GM23248 (cell line): ENCODE measurements around the gene DCLK2. TPM values are rescaled to one million over a fixed set of nuclear protein-coding genes. Genes with fewer than 3 reads are reported as not detected.

ENCODE experiments used
- DNase-seq: peaks from one replicate; pipeline ENCODE4 v3.0.0-alpha.2; 2015
- H2AFZ ChIP-seq: fragments of 200-600 bp; sonication (generic); 2 replicates; pipeline ENCODE4 v1.6.1; 2016; ENCODE audit warnings: antibody characterized with exemption
- H3F3A ChIP-seq: fragments of 200-600 bp; sonication (generic); 2 replicates; pipeline ENCODE4 v1.6.1; 2016; ENCODE audit warnings: mild to moderate bottlenecking, antibody characterized with exemption, mixed run types; ENCODE audit not compliant: insufficient read depth
- H3K27ac ChIP-seq: fragments of 200-600 bp; sonication (generic); 2 replicates; pipeline ENCODE4 v1.5.1; 2016; ENCODE audit warnings: mild to moderate bottlenecking
- H3K27me3 ChIP-seq: fragments of 200-600 bp; sonication (generic); replicated peaks from 2 replicates; pipeline ENCODE4 v1.6.1; 2016; ENCODE audit warnings: mild to moderate bottlenecking; ENCODE audit not compliant: insufficient read depth
- H3K36me3 ChIP-seq: fragments of 200-600 bp; sonication (generic); 2 replicates; pipeline ENCODE4 v1.6.1; 2016; ENCODE audit warnings: low read depth, mild to moderate bottlenecking
- H3K4me1 ChIP-seq: fragments of 200-600 bp; sonication (generic); 2 replicates; pipeline ENCODE4 v1.6.1; 2016; ENCODE audit warnings: mild to moderate bottlenecking; ENCODE audit not compliant: insufficient read depth
- H3K4me2 ChIP-seq: fragments of 200-600 bp; sonication (generic); one replicate; pipeline ENCODE4 v1.6.1; 2016; ENCODE audit warnings: mild to moderate bottlenecking; ENCODE audit not compliant: unreplicated experiment
- H3K4me3 ChIP-seq: fragments of 200-600 bp; sonication (generic); 2 replicates; pipeline ENCODE4 v1.5.1; 2016; ENCODE audit warnings: mild to moderate bottlenecking
- H3K79me2 ChIP-seq: fragments of 200-600 bp; sonication (generic); 2 replicates; pipeline ENCODE4 v1.6.1; 2016; ENCODE audit warnings: mild to moderate bottlenecking; ENCODE audit not compliant: insufficient read depth
- H3K9ac ChIP-seq: fragments of 200-600 bp; sonication (generic); 2 replicates; pipeline ENCODE4 v1.6.1; 2016; ENCODE audit warnings: mild to moderate bottlenecking
- H3K9me2 ChIP-seq: fragments of 200-600 bp; sonication (generic); 2 replicates; pipeline ENCODE4 v1.6.1; 2016; ENCODE audit warnings: mixed run types, mild to moderate bottlenecking, moderate library complexity; ENCODE audit not compliant: insufficient read depth
- H3K9me3 ChIP-seq: fragments of 200-600 bp; sonication (generic); one replicate; pipeline ENCODE4 v1.6.1; 2017; ENCODE audit warnings: low read depth
- H4K20me1 ChIP-seq: fragments of 200-600 bp; sonication (generic); 2 replicates; pipeline ENCODE4 v1.6.0; 2016; ENCODE audit not compliant: insufficient read depth
- EZH2 ChIP-seq: fragments of 200-600 bp; sonication (generic); IDR thresholded peaks from 2 replicates; pipeline ENCODE4 v1.6.1; 2018; ENCODE audit warnings: antibody characterized with exemption, mild to moderate bottlenecking; ENCODE audit not compliant: insufficient read depth, poor library complexity, severe bottlenecking
- EZH2phosphoT487 ChIP-seq: fragments of 200-600 bp; sonication (generic); IDR thresholded peaks from 2 replicates; pipeline ENCODE4 v1.6.1; 2018; ENCODE audit warnings: antibody characterized with exemption, moderate library complexity, mild to moderate bottlenecking, low read depth; ENCODE audit not compliant: insufficient read depth
- WGBS, 2 experiments: methylation state at CpG; one replicate each; pipeline ENCODE4 v1.1.6; 2015 to 2017; ENCODE audit warnings: low lambda C conversion rate in 2 of 2, low coverage in 1 of 2; ENCODE audit errors: missing lambda C conversion rate in 2 of 2; 5-methylcytosine and 5-hydroxymethylcytosine counted together
- in situ Hi-C: fragments of 300-500 bp; cut with MboI; formaldehyde crosslinking; loops from 2 replicates; pipeline ENCODE4 v1.15.0; 2020
- polyA plus RNA-seq: library from polyadenylated mRNA; unstranded; fragments of >200 nt; fragmentation: Nextera tagmentation; extraction: Ambion mirVana; gene quantifications from 2 replicates; pipeline ENCODE4 v1.2.1, GENCODE V29; 2016
- total RNA-seq: library from RNA; depleted of rRNA; stranded (reverse); fragments of >200 nt; shearing (Covaris generic); gene quantifications from 2 replicates; pipeline ENCODE4 v1.2.3, GENCODE V29; 2014

The DCLK2 gene
- total and polyA plus RNA-seq, 2 experiments from 2014 or later, result 1.3 to 2.9 TPM

- no peaks in the 10 kb centered on the region for H3K27me3 ChIP-seq
- H4K20me1 ChIP-seq, result no peaks in the 10 kb centered on the region
- H3K9me3 ChIP-seq, result no peaks in the 10 kb centered on the region
- H3K9me2 ChIP-seq, result no peaks in the 10 kb centered on the region
- H3K9ac ChIP-seq, result peak overlapping the region; percentile 77
- no peak for TF ChIP-seq EZH2phosphoT487
- TF ChIP-seq EZH2, result no peak
- H3K4me1 ChIP-seq, result peaks cover 3% of the 10 kb centered on the region
- DNase-seq, result peak; percentile 82
- in situ Hi-C loops, result no loop called here
- peaks cover 8% of the 10 kb centered on the region for H3F3A ChIP-seq
- H3K27ac ChIP-seq, result peak overlapping the region; percentile 26; the same call in 1 of the 2 replicates
- H3K36me3 ChIP-seq, result no peaks in the 10 kb centered on the region
- H3K79me2 ChIP-seq, result peaks cover 37% of the 10 kb centered on the region
- 0 to 1% methylated on average over 34 to 48 of the region's 59 CpGs for WGBS, 2 experiments
- H3K4me2 ChIP-seq, result peak overlapping the region; percentile 81
- peak overlapping the region; percentile 84 for H3K4me3 ChIP-seq
- peak overlapping the region; percentile 89 for H2AFZ ChIP-seq
These were observed 385 bp downstream of the DCLK2 start for GRCh38 chr4:150078579-150079080.

DNA sequence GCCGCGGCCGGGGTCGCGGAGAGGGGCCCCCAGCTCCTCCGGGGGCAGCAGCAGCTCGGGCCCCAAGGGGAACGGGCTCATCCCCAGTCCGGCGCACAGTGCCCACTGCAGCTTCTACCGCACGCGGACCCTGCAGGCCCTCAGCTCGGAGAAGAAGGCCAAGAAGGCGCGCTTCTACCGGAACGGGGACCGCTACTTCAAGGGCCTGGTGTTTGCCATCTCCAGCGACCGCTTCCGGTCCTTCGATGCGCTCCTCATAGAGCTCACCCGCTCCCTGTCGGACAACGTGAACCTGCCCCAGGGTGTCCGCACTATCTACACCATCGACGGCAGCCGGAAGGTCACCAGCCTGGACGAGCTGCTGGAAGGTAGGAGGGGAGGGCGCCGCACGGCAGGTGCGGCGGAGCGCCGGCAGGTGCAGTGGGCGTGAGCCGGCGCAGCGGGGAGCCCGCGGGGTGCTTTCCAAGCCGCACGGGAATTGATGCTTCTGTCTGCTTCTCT, 886 bp downstream of the DCLK2 start:
- peak; percentile 72 for DNase-seq
- in situ Hi-C loops, result no loop called here

GRCh38 chr4:150080337-150080736, 2.1 kb downstream of the DCLK2 start:
- Histone ChIP-seq H3K9ac (no peak overlapping the region), H4K20me1 (no peaks in the 10 kb centered on the region), H3K79me2 (peaks cover 54% of the 10 kb centered on the region), H3K4me2 (peak overlapping the region; percentile 16), H3K9me2 (no peaks in the 10 kb centered on the region), H3K27ac (no peak overlapping the region), H3K27me3 (no peaks in the 10 kb centered on the region), H2AFZ (no peak overlapping the region), H3K4me1 (no peaks in the 10 kb centered on the region; the same call in 1 of the 2 replicates), H3F3A (no peaks in the 10 kb centered on the region), H3K36me3 (no peaks in the 10 kb centered on the region), H3K4me3 (peak overlapping the region; percentile 84), H3K9me3 (no peaks in the 10 kb centered on the region)
- in situ Hi-C loops, result no loop called here
- no peak for TF ChIP-seq EZH2
- TF ChIP-seq EZH2phosphoT487, result no peak
- WGBS, 2 experiments, result 96 to 98% methylated on average over 5 of the region's 5 CpGs
- peak; percentile 5 for DNase-seq

More for the DNA sequence above, 886 bp downstream of the DCLK2 start:
- Histone ChIP-seq H3K36me3 (no peaks in the 10 kb centered on the region), H3K27ac (no peak overlapping the region), H3K9me3 (no peaks in the 10 kb centered on the region), H3K4me3 (peak overlapping the region; percentile 84), H2AFZ (peak overlapping the region; percentile 89), H3K9ac (peak overlapping the region; percentile 77), H3K27me3 (no peaks in the 10 kb centered on the region), H4K20me1 (no peaks in the 10 kb centered on the region), H3K4me2 (peak overlapping the region; percentile 81), H3K9me2 (no peaks in the 10 kb centered on the region), H3F3A (peaks cover 3% of the 10 kb centered on the region), H3K79me2 (peaks cover 42% of the 10 kb centered on the region), H3K4me1 (no peaks in the 10 kb centered on the region; the same call in 1 of the 2 replicates)
- 2% methylated on average over 45 to 46 of the region's 47 CpGs for WGBS, 2 experiments
- TF ChIP-seq EZH2phosphoT487, result no peak
- TF ChIP-seq EZH2, result no peak

- no peaks in the 10 kb centered on the region for H3K9me3 ChIP-seq
- no peak overlapping the region for H3K9ac ChIP-seq
- H3K4me1 ChIP-seq, result no peaks in the 10 kb centered on the region; the same call in 1 of the 2 replicates
- H3K27me3 ChIP-seq, result no peaks in the 10 kb centered on the region
- H4K20me1 ChIP-seq, result no peaks in the 10 kb centered on the region
- H2AFZ ChIP-seq, result no peak overlapping the region
- in situ Hi-C loops, result no loop called here
- peaks cover 59% of the 10 kb centered on the region for H3K79me2 ChIP-seq
- no peak for DNase-seq
- no peaks in the 10 kb centered on the region for H3K9me2 ChIP-seq
- H3K4me3 ChIP-seq, result peak overlapping the region; percentile 84; the same call in 1 of the 2 replicates
- TF ChIP-seq EZH2phosphoT487, result no peak
- no peak for TF ChIP-seq EZH2
- no peaks in the 10 kb centered on the region for H3K36me3 ChIP-seq
- H3K4me2 ChIP-seq, result peak overlapping the region; percentile 16
- no peaks in the 10 kb centered on the region for H3F3A ChIP-seq
- H3K27ac ChIP-seq, result no peak overlapping the region
- 95 to 100% methylated on average over 1 of the region's 1 CpG for WGBS, 2 experiments
These were observed 2.6 kb downstream of the DCLK2 start for GRCh38 chr4:150080875-150081274.
